ENCODE measurements around the gene TBL1X.

TBL1X gene

GRCh38 chrX:9688833-9689232 is 224.0 kb downstream of the TBL1X start:
- no peak for DNase-seq (ENCODE audit: low read depth)
- TF ChIP-seq CTCF (conservative IDR thresholded peaks at IDR 0.05; ENCODE audit: low read depth, low read length), result no peak

GRCh38 chrX:9690046-9690445 is 225.2 kb downstream of the TBL1X start:
- no peak for TF ChIP-seq CTCF (conservative IDR thresholded peaks at IDR 0.05; ENCODE audit: low read depth, low read length)
- no peak for DNase-seq (ENCODE audit: low read depth)
- no peak overlapping the region for H3K4me3 ChIP-seq (ENCODE audit: low read depth, low read length)

More at GRCh38 chrX:9688833-9689232, 224.0 kb downstream of the TBL1X start:
- no peak overlapping the region for H3K4me3 ChIP-seq (ENCODE audit: low read depth, low read length)

GRCh38 chrX:9693307-9694001 is 228.6 kb downstream of the TBL1X start:
- no peak for TF ChIP-seq CTCF (conservative IDR thresholded peaks at IDR 0.05; ENCODE audit: low read depth, low read length)
- DNase-seq (ENCODE audit: low read depth), result no peak
- no peak overlapping the region for H3K4me3 ChIP-seq (ENCODE audit: low read depth, low read length)

GRCh38 chrX:9698576-9698975 is 233.7 kb downstream of the TBL1X start:
- no peak for TF ChIP-seq CTCF (conservative IDR thresholded peaks at IDR 0.05; ENCODE audit: low read depth, low read length)
- DNase-seq (ENCODE audit: low read depth), result no peak
- no peak overlapping the region for H3K4me3 ChIP-seq (ENCODE audit: low read depth, low read length)

- TF ChIP-seq CTCF (conservative IDR thresholded peaks at IDR 0.05; ENCODE audit: low read depth, low read length), result peak; percentile 3
- no peak for DNase-seq (ENCODE audit: low read depth)
- no peak overlapping the region for H3K4me3 ChIP-seq (ENCODE audit: low read depth, low read length)
These were observed 235.7 kb downstream of the TBL1X start for GRCh38 chrX:9700555-9700954.

- no peak for TF ChIP-seq CTCF (conservative IDR thresholded peaks at IDR 0.05; ENCODE audit: low read depth, low read length)
- no peak for DNase-seq (ENCODE audit: low read depth)
- H3K4me3 ChIP-seq (ENCODE audit: low read depth, low read length), result no peak overlapping the region
These were observed 236.9 kb downstream of the TBL1X start for GRCh38 chrX:9701790-9702189.

- no peak overlapping the region for H3K4me3 ChIP-seq (ENCODE audit: low read depth, low read length)
- no peak for TF ChIP-seq CTCF (conservative IDR thresholded peaks at IDR 0.05; ENCODE audit: low read depth, low read length)
- no peak for DNase-seq (ENCODE audit: low read depth)
These were observed 238.5 kb downstream of the TBL1X start for GRCh38 chrX:9703406-9703805.

Measured in choroid plexus epithelial cell (primary cell).